DOHH2 (cell line): Measurements from ENCODE around the gene HLA-DRB1.

ENCODE experiments used
- EZH2phosphoT487 ChIP-seq: fragments of 200-600 bp; sonication (generic); IDR thresholded peaks from 2 replicates; pipeline ENCODE4 v1.6.1; 2017; ENCODE audit warnings: borderline replicate concordance, mild to moderate bottlenecking, antibody characterized with exemption, low read length, moderate library complexity, mixed read lengths
- TF ChIP-seq, protein P1 (sequence below): fragments of 200-600 bp; sonication (generic); IDR thresholded peaks from one replicate; pipeline ENCODE4 v1.5.1; 2014; ENCODE audit warnings: antibody characterized with exemption, mild to moderate bottlenecking, low read depth, low read length; ENCODE audit not compliant: poor library complexity, severe bottlenecking

DNA sequence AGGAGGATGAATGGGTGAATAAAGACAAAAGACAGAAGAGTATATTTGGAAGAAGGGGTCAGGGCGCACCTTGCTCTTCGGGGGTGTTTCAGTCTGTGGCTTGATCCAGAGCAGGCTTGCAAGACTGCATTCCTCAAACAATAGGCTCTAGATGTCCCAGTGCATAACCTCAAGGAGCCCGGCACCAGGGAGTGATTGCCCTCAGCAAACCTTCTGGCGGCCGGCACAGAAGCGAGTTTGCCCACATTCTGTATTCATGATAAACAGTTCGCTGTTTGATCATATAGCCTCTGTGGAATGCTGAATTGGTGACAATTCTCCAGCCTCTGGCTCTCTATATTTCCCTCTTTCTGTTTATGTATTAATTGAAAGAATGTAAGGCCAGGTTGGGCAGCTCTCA, 29.9 kb downstream of the HLA-DRB1 start:
- TF ChIP-seq, protein P1, sequence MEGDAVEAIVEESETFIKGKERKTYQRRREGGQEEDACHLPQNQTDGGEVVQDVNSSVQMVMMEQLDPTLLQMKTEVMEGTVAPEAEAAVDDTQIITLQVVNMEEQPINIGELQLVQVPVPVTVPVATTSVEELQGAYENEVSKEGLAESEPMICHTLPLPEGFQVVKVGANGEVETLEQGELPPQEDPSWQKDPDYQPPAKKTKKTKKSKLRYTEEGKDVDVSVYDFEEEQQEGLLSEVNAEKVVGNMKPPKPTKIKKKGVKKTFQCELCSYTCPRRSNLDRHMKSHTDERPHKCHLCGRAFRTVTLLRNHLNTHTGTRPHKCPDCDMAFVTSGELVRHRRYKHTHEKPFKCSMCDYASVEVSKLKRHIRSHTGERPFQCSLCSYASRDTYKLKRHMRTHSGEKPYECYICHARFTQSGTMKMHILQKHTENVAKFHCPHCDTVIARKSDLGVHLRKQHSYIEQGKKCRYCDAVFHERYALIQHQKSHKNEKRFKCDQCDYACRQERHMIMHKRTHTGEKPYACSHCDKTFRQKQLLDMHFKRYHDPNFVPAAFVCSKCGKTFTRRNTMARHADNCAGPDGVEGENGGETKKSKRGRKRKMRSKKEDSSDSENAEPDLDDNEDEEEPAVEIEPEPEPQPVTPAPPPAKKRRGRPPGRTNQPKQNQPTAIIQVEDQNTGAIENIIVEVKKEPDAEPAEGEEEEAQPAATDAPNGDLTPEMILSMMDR, result no peak
- no peak for TF ChIP-seq EZH2phosphoT487
